CD4-positive, alpha-beta T cell (primary cell): Measurements from ENCODE around the gene NOL12. TPM values are rescaled to one million over a fixed set of nuclear protein-coding genes. Genes with fewer than 3 reads are reported as not detected.
"Not testable (repeated sequence)": the region's sequence is repeated elsewhere in the genome, so short reads cannot be mapped to it uniquely, and the experiment has no call there.

Source experiments
- ATAC-seq: fragments of 200-7000 bp; cut with Tn5 transposase; one replicate; pipeline ENCODE4 v1.10.0; 2022; ENCODE audit warnings: mild to moderate bottlenecking; ENCODE audit not compliant: poor library complexity
- CTCF ChIA-PET: fragments of 350-600 bp; sonication (Branson Sonifier 250); formaldehyde crosslinking; loops from one replicate; lab custom pipeline; 2021; ENCODE audit warnings: antibody characterized with exemption, inconsistent platforms; lab: Charles Lee
- POLR2A ChIA-PET: fragments of 350-600 bp; sonication (Branson Sonifier 250); formaldehyde crosslinking; loops from one replicate; lab custom pipeline; 2021; ENCODE audit warnings: antibody characterized with exemption, inconsistent platforms; lab: Charles Lee
- DNase-seq, 14 experiments: peaks; one replicate each; pipeline ENCODE4 v3.0.0-alpha.2; 2013 to 2020; ENCODE audit warnings: mixed read lengths in 2 of 14
- H3K27ac ChIP-seq, 2 donors: one replicate each; pipeline versions ENCODE4 v1.5.1 to v1.7.0; 2013; ENCODE audit warnings: low read length in 2 of 2, low read depth in 1 of 2, mild to moderate bottlenecking in 1 of 2
- H3K27me3 ChIP-seq, 2 experiments: 1 replicate in 1 of 2; 2 replicates in 1 of 2; pipeline versions ENCODE4 v1.6.1 to v1.7.0; 2013; ENCODE audit warnings: low read length in 2 of 2, control low read depth in 1 of 2, mild to moderate bottlenecking in 1 of 2, moderate library complexity in 1 of 2; ENCODE audit not compliant: insufficient read depth in 2 of 2, control insufficient read depth in 1 of 2
- H3K36me3 ChIP-seq: one replicate; pipeline ENCODE4 v1.6.1; 2013; ENCODE audit warnings: low read length, control low read depth; ENCODE audit not compliant: insufficient read depth
- H3K4me1 ChIP-seq: one replicate; pipeline ENCODE4 v1.6.1; 2013; ENCODE audit warnings: low read length, control low read depth; ENCODE audit not compliant: insufficient read depth
- H3K4me3 ChIP-seq: one replicate; pipeline ENCODE4 v1.5.1; 2013; ENCODE audit warnings: mild to moderate bottlenecking, low read length, moderate library complexity
- H3K9me3 ChIP-seq, 2 experiments: 1 replicate in 1 of 2; 2 replicates in 1 of 2; pipeline versions ENCODE4 v1.6.1 to v1.7.0; 2013; ENCODE audit warnings: low read length in 2 of 2, mild to moderate bottlenecking in 2 of 2, control low read depth in 1 of 2, moderate library complexity in 1 of 2; ENCODE audit not compliant: control insufficient read depth in 1 of 2, insufficient read depth in 1 of 2
- H3K27ac Mint-ChIP-seq: one replicate; pipeline ENCODE4 v1.8.0; 2020; ENCODE audit warnings: mixed read lengths
- H3K27me3 Mint-ChIP-seq: one replicate; pipeline ENCODE4 v1.8.0; 2021; ENCODE audit warnings: mixed read lengths
- H3K36me3 Mint-ChIP-seq: one replicate; pipeline ENCODE4 v1.8.0; 2021; ENCODE audit warnings: low read depth, mixed read lengths
- H3K4me1 Mint-ChIP-seq: one replicate; pipeline ENCODE4 v1.8.0; 2021; ENCODE audit warnings: low read depth, mixed read lengths
- H3K4me3 Mint-ChIP-seq: one replicate; pipeline ENCODE4 v1.8.0; 2020; ENCODE audit warnings: mild to moderate bottlenecking, mixed read lengths
- H3K9me3 Mint-ChIP-seq: one replicate; pipeline ENCODE4 v1.8.0; 2020; ENCODE audit warnings: mixed read lengths
- CTCF ChIP-seq: fragments of 200-600 bp; IDR thresholded peaks from one replicate; pipeline ENCODE4 v1.8.0; 2022; ENCODE audit warnings: antibody characterized with exemption, mild to moderate bottlenecking
- intact Hi-C, 2 experiments: fragments of 100-400 bp; cut with DNase I in 1 of 2; cut with micrococcal nuclease in 1 of 2; formaldehyde crosslinking; loops; one replicate each; pipeline versions ENCODE4 v1.15.1 to v1.9.0; 2023 to 2025; cut with DNase I, micrococcal nuclease
- total RNA-seq, 174 experiments: library from RNA in 2 of 174; stranded (reverse) in 2 of 174; gene quantifications; one replicate each; pipeline ENCODE4 v1.2.3 and lab custom pipeline; 2021 to 2026

NOL12 gene
- total RNA-seq, 2 experiments from 2014 or later: 24.3 to 26.2 TPM

GRCh38 chr22:37690407-37690806 lies 4.3 kb downstream of the NOL12 start:
- Histone ChIP-seq H3K27me3 (no peaks in the 10 kb centered on the region), H3K9me3 (no peaks in the 10 kb centered on the region), H3K36me3 (peaks cover 54% of the 10 kb centered on the region), H3K4me3 (no peak overlapping the region), H3K4me1 (peaks cover 31% of the 10 kb centered on the region), H3K27ac (no peak overlapping the region)
- no peak for ATAC-seq
- peak overlapping the region; percentile 25 for H3K4me3 Mint-ChIP-seq
- no peak overlapping the region for H3K27ac Mint-ChIP-seq
- TF ChIP-seq CTCF: no peak
- no peaks in the 10 kb centered on the region for H3K9me3 Mint-ChIP-seq
- POLR2A ChIA-PET: no interaction called here
- CTCF ChIA-PET: interaction anchor here (1.0 kb wide), 1 partner anchor 82 kb away, joined by 3 read pairs; the partner anchor contains the start of gene GGA1
- peaks cover 21% of the 10 kb centered on the region for H3K4me1 Mint-ChIP-seq
- DNase-seq: no peak
- no peaks in the 10 kb centered on the region for H3K27me3 Mint-ChIP-seq
- intact Hi-C loops: no loop called here
- H3K36me3 Mint-ChIP-seq: peaks cover 58% of the 10 kb centered on the region

- Mint-ChIP-seq H3K27me3 (no peaks in the 10 kb centered on the region), H3K36me3 (peaks cover 57% of the 10 kb centered on the region), H3K27ac (no peak overlapping the region), H3K4me3 (peak overlapping the region; percentile 38), H3K9me3 (no peaks in the 10 kb centered on the region), H3K4me1 (peaks cover 23% of the 10 kb centered on the region)
- DNase-seq (no peak), ATAC-seq (no peak)
- POLR2A ChIA-PET: no interaction called here
- H3K4me3 ChIP-seq: no peak overlapping the region
- peaks cover 54% of the 10 kb centered on the region for H3K36me3 ChIP-seq
- peaks cover 30% of the 10 kb centered on the region for H3K4me1 ChIP-seq
- H3K9me3 ChIP-seq: no peaks in the 10 kb centered on the region
- intact Hi-C loops: no loop called here
- H3K27me3 ChIP-seq: no peaks in the 10 kb centered on the region
- CTCF ChIA-PET: no interaction called here
- H3K27ac ChIP-seq: no peak overlapping the region
- no peak for TF ChIP-seq CTCF
Measured at GRCh38 chr22:37690901-37691504, 4.9 kb downstream of the NOL12 start.

- TF ChIP-seq CTCF: no peak
- ChIA-PET CTCF (interaction anchor here (0.6 kb wide), 1 partner anchor 50 kb away, joined by 3 read pairs; no protein-coding TSS in a partner anchor), POLR2A (no interaction called here)
- Histone ChIP-seq H3K27me3 (no peaks in the 10 kb centered on the region), H3K4me3 (no peak overlapping the region), H3K9me3 (no peaks in the 10 kb centered on the region), H3K36me3 (peaks cover 54% of the 10 kb centered on the region), H3K27ac (no peak overlapping the region), H3K4me1 (peaks cover 31% of the 10 kb centered on the region)
- no peaks in the 10 kb centered on the region for H3K9me3 Mint-ChIP-seq
- H3K27me3 Mint-ChIP-seq: no peaks in the 10 kb centered on the region
- no peak overlapping the region for H3K4me3 Mint-ChIP-seq
- ATAC-seq: no peak
- DNase-seq: no peak
- peaks cover 46% of the 10 kb centered on the region for H3K36me3 Mint-ChIP-seq
- H3K4me1 Mint-ChIP-seq: peaks cover 21% of the 10 kb centered on the region
- no peak overlapping the region for H3K27ac Mint-ChIP-seq
- intact Hi-C loops: no loop called here
Measured at GRCh38 chr22:37692627-37693285, 6.6 kb downstream of the NOL12 start.

GRCh38 chr22:37694131-37694530 lies 8.0 kb downstream of the NOL12 start:
- POLR2A ChIA-PET, H3K4me3 ChIP-seq, H3K4me3 Mint-ChIP-seq, H3K9me3 Mint-ChIP-seq, DNase-seq, H3K27ac Mint-ChIP-seq, intact Hi-C loops, H3K27me3 Mint-ChIP-seq, H3K27ac ChIP-seq, H3K9me3 ChIP-seq, ATAC-seq, H3K27me3 ChIP-seq: not testable (repeated sequence)
- Histone ChIP-seq H3K4me1 (peaks cover 20% of the 10 kb centered on the region), H3K36me3 (peaks cover 42% of the 10 kb centered on the region)
- CTCF ChIA-PET: interaction anchor here (0.7 kb wide), 1 partner anchor 150 kb away, joined by 3 read pairs; the partner anchor contains the start of gene ANKRD54
- peaks cover 16% of the 10 kb centered on the region for H3K4me1 Mint-ChIP-seq
- H3K36me3 Mint-ChIP-seq: peaks cover 36% of the 10 kb centered on the region

GRCh38 chr22:37696260-37696656 lies 10.1 kb downstream of the NOL12 start:
- ATAC-seq: peak; percentile 30
- DNase-seq, H3K9me3 Mint-ChIP-seq, H3K27me3 ChIP-seq, intact Hi-C loops, H3K27ac Mint-ChIP-seq, H3K27ac ChIP-seq, H3K27me3 Mint-ChIP-seq, H3K9me3 ChIP-seq, H3K4me3 ChIP-seq: not testable (repeated sequence)
- Mint-ChIP-seq H3K4me3 (peak overlapping the region; percentile 61), H3K4me1 (peaks cover 16% of the 10 kb centered on the region), H3K36me3 (peaks cover 25% of the 10 kb centered on the region)
- peaks cover 21% of the 10 kb centered on the region for H3K4me1 ChIP-seq
- POLR2A ChIA-PET: interaction anchor here (0.7 kb wide), 2 partner anchors 38 to 53 kb away, joined by 3 to 4 read pairs; partner anchors contain the start of gene PDXP
- H3K36me3 ChIP-seq: peaks cover 25% of the 10 kb centered on the region
- CTCF ChIA-PET: interaction anchor here (1.6 to 2.5 kb wide), 2 partner anchors 53 to 89 kb away, joined by 6 to 9 read pairs; no protein-coding TSS in a partner anchor
